Measurements from ENCODE around the gene KNL1. TPM values are rescaled to one million over a fixed set of nuclear protein-coding genes. Genes with fewer than 3 reads are reported as not detected.
A peak's percentile ranks its signal among the peaks of the same experiment; 100 is the strongest.

KNL1 gene
- total and polyA plus RNA-seq, 10 of the 15 experiments (the other 5 are each of a cell fraction or from before 2014, with no cell fraction given): 10.9 to 55.5 (median 28.4) TPM

GRCh38 chr15:40564591-40565332 lies 29.3 kb upstream of the KNL1 start, which contains the start of gene CCDC32 (continued):
- no peak for TF ChIP-seq ZBTB33 (IDR thresholded peaks at IDR 0.05)
- no peak for TF ChIP-seq CEBPB (IDR thresholded peaks at IDR 0.05; ENCODE audit: borderline replicate concordance in 1 of 2, low read depth in 2 of 2, low read length in 2 of 2)
- TF ChIP-seq CHD1 (IDR thresholded peaks at IDR 0.05; ENCODE audit: low read depth, low read length): no peak
- no peak for TF ChIP-seq ZBTB4 (CRISPR knock-in tag; IDR thresholded peaks at IDR 0.05)
- peak; percentile 54; the same call in 1 of the 2 replicates for TF ChIP-seq BMI1 (IDR thresholded peaks at IDR 0.05; ENCODE audit: borderline replicate concordance)
- no peak for TF ChIP-seq ATF2 (IDR thresholded peaks at IDR 0.05; ENCODE audit: low read length)
- TF ChIP-seq ZNF592 (IDR thresholded peaks at IDR 0.05): no peak
- no peak for TF ChIP-seq PBX3 (IDR thresholded peaks at IDR 0.05; ENCODE audit: insufficient replicate concordance, low read depth, low read length)
- TF ChIP-seq YBX1 (IDR thresholded peaks at IDR 0.05): no peak
- no peak for TF ChIP-seq CBFB (IDR thresholded peaks at IDR 0.05; ENCODE audit: low read depth)
- TF ChIP-seq BCL3 (IDR thresholded peaks at IDR 0.05; ENCODE audit: borderline replicate concordance, insufficient read depth, low read depth, low read length, poor library complexity, severe bottlenecking): no peak
- TF ChIP-seq GABPA (IDR thresholded peaks at IDR 0.05; ENCODE audit: low read depth): no peak

Data from GM12878 (cell line).